Endothelial cell of umbilical vein (primary cell): Measurements from ENCODE around the gene CEBPG. TPM values are rescaled to one million over a fixed set of nuclear protein-coding genes. Genes with fewer than 3 reads are reported as not detected.
A peak's percentile ranks its signal among the peaks of the same experiment; 100 is the strongest.

ENCODE experiments used
- BruUV-seq: library from RNA; stranded (reverse); fragments of 400-500 nt; replicated peaks from 2 replicates; lab custom pipeline; 2021; lab: Mats Ljungman, UMichigan
- CTCF ChIA-PET: fragments of 300-600, 350-600 bp; sonication (Branson Sonifier 250); formaldehyde crosslinking; loops from one replicate; lab custom pipeline; 2021; ENCODE audit warnings: antibody characterized with exemption, inconsistent platforms; lab: Charles Lee
- POLR2A ChIA-PET: fragments of 300-600, 350-600 bp; sonication (Branson Sonifier 250); formaldehyde crosslinking; loops from one replicate; lab custom pipeline; 2021; ENCODE audit warnings: antibody characterized with exemption, inconsistent platforms; lab: Charles Lee
- DNase-seq: peaks from one replicate; pipeline ENCODE4 v3.0.0-alpha.2; 2011; ENCODE audit warnings: low read depth, low spot score
- FAIRE-seq: peaks from 2 replicates; lab custom pipeline; 2011; peaks lifted over from hg19 to GRCh38; lab: Jason Lieb, UNC
- H2AFZ ChIP-seq: 2 replicates; pipeline ENCODE4 v1.6.0; 2012; ENCODE audit warnings: low read depth, low read length, control low read depth, inconsistent platforms
- H3K27ac ChIP-seq: 2 replicates; pipeline ENCODE4 v1.5.1; 2011; ENCODE audit warnings: low read depth, mild to moderate bottlenecking, control low read depth, low read length, moderate library complexity; ENCODE audit not compliant: insufficient read depth
- H3K27me3 ChIP-seq, 2 experiments: 2 replicates each; pipeline versions ENCODE4 v1.6.0 to v1.6.1; 2011; ENCODE audit warnings: low read length in 2 of 2, mixed read lengths in 1 of 2; ENCODE audit not compliant: control insufficient read depth in 2 of 2, insufficient read depth in 2 of 2
- H3K36me3 ChIP-seq, 2 experiments: 2 replicates in 1 of 2; 3 replicates in 1 of 2; pipeline ENCODE4 v1.5.1; 2011; ENCODE audit warnings: low read length in 2 of 2, mild to moderate bottlenecking in 1 of 2, moderate library complexity in 1 of 2; ENCODE audit not compliant: control insufficient read depth in 2 of 2, insufficient read depth in 2 of 2; ENCODE audit errors: extremely low read depth in 1 of 2
- H3K4me1 ChIP-seq: 3 replicates; pipeline ENCODE4 v1.5.1; 2011; ENCODE audit warnings: mild to moderate bottlenecking, low read length; ENCODE audit not compliant: control insufficient read depth, insufficient read depth; ENCODE audit errors: extremely low read depth
- H3K4me2 ChIP-seq: 2 replicates; pipeline ENCODE4 v1.6.1; 2011; ENCODE audit warnings: low read length, control low read depth, mixed read lengths; ENCODE audit not compliant: insufficient read depth
- H3K4me3 ChIP-seq, 3 experiments: fragments of 200-600 bp in 1 of 3; sonication (generic), shearing (Covaris generic) in 1 of 3; replicated peaks in 1 of 3; 2 replicates each; pipeline ENCODE4 v1.5.1; 2011 to 2016; ENCODE audit warnings: control low read depth in 3 of 3, low read length in 3 of 3, mild to moderate bottlenecking in 2 of 3, inconsistent platforms in 1 of 3, low read depth in 1 of 3, moderate library complexity in 1 of 3; ENCODE audit not compliant: insufficient read depth in 1 of 3
- H3K79me2 ChIP-seq: 2 replicates; pipeline ENCODE4 v1.6.0; 2012; ENCODE audit warnings: low read length, inconsistent platforms; ENCODE audit not compliant: control insufficient read depth, insufficient read depth
- H3K9ac ChIP-seq: replicated peaks from 2 replicates; pipeline ENCODE3; 2011; ENCODE audit warnings: low read length, control low read depth; ENCODE audit not compliant: insufficient read depth; ENCODE audit errors: extremely low read depth
- H3K9me1 ChIP-seq: replicated peaks from 3 replicates; pipeline ENCODE4 v1.6.0; 2011; ENCODE audit warnings: mild to moderate bottlenecking, low read length; ENCODE audit not compliant: control insufficient read depth, insufficient read depth; ENCODE audit errors: extremely low read depth
- H3K9me3 ChIP-seq: replicated peaks from 2 replicates; pipeline ENCODE4 v1.5.1; 2012; ENCODE audit warnings: low read length, inconsistent platforms; ENCODE audit not compliant: control insufficient read depth, insufficient read depth
- H4K20me1 ChIP-seq: replicated peaks from 2 replicates; pipeline ENCODE3; 2011; ENCODE audit warnings: mild to moderate bottlenecking, low read length; ENCODE audit not compliant: control insufficient read depth, insufficient read depth; ENCODE audit errors: extremely low read depth
- EZH2 ChIP-seq: IDR thresholded peaks from 2 replicates; pipeline ENCODE4 v1.6.1; 2012; ENCODE audit warnings: borderline replicate concordance, low read depth, mild to moderate bottlenecking, moderate library complexity, low read length, inconsistent platforms; ENCODE audit not compliant: severe bottlenecking
- FOS ChIP-seq: IDR thresholded peaks from 2 replicates; pipeline ENCODE4 v1.6.1; 2011; ENCODE audit warnings: mild to moderate bottlenecking, low read length, moderate library complexity, borderline replicate concordance; ENCODE audit not compliant: insufficient read depth
- GATA2 ChIP-seq: IDR thresholded peaks from 2 replicates; pipeline ENCODE4 v1.7.0; 2011; ENCODE audit warnings: low read depth, mild to moderate bottlenecking, moderate library complexity, mixed read lengths, low read length; ENCODE audit not compliant: insufficient read length, insufficient read depth
- JUN ChIP-seq: IDR thresholded peaks from 2 replicates; pipeline ENCODE4 v1.6.1; 2011; ENCODE audit warnings: borderline replicate concordance, low read depth; ENCODE audit not compliant: insufficient read length, insufficient read depth
- MYC ChIP-seq: IDR thresholded peaks from one replicate; pipeline ENCODE4 v1.6.1; 2011; ENCODE audit warnings: mild to moderate bottlenecking, low read depth, low read length
- POLR2A ChIP-seq: IDR thresholded peaks from 2 replicates; pipeline ENCODE4 v1.6.1; 2012; ENCODE audit warnings: low read depth, mild to moderate bottlenecking, control low read depth, low read length
- POLR2AphosphoS5 ChIP-seq: IDR thresholded peaks from 2 replicates; pipeline ENCODE4 v1.6.1; 2012; ENCODE audit warnings: low read depth, mild to moderate bottlenecking, control low read depth, low read length, moderate library complexity; ENCODE audit not compliant: insufficient read depth
- dilution Hi-C: fragments of 300-500 bp; cut with MboI; formaldehyde crosslinking; loops from one replicate; pipeline ENCODE4 v1.15.0; 2019; ENCODE audit warnings: low sequenced_read_pairs; ENCODE audit not compliant: extremely low pct_ligation_motif_present
- intact Hi-C: fragments of 100-400 bp; cut with micrococcal nuclease; formaldehyde crosslinking; loops from one replicate; pipeline ENCODE4 v1.10.0; 2022
- polyA plus RNA-seq, 4 experiments: library from polyadenylated mRNA; depleted of rRNA in 3 of 4; stranded (reverse) in 3 of 4; unstranded in 1 of 4; fragments of >200 nt; gene quantifications; 2 replicates each; pipeline versions ENCODE4 v1.2.1 to v1.2.3, GENCODE V29; 2011 to 2012; ENCODE audit warnings: missing spikeins in 1 of 4
- total RNA-seq: library from RNA; stranded (reverse); gene quantifications from 2 replicates; pipeline ENCODE4 v1.2.3, GENCODE V29; 2021
- TF ChIP-seq, protein P1 (sequence below), 2 donors: IDR thresholded peaks; 1 replicate in 1 of 2; 2 replicates in 1 of 2; pipeline ENCODE4 v1.5.1; 2011; ENCODE audit warnings: low read length in 2 of 2, mild to moderate bottlenecking in 2 of 2, moderate library complexity in 2 of 2, control low read depth in 1 of 2, inconsistent platforms in 1 of 2, low read depth in 1 of 2; ENCODE audit not compliant: insufficient read depth in 1 of 2; ENCODE audit errors: extremely low read depth in 1 of 2
- TF ChIP-seq, protein P2 (sequence below): IDR thresholded peaks from 2 replicates; pipeline ENCODE4 v1.6.1; 2011; ENCODE audit not compliant: insufficient read depth, insufficient read length

The CEBPG gene
- total and polyA plus RNA-seq, 2 donors (not counting 3 experiments of a cell fraction or from before 2014, with no cell fraction given) = 10.2 to 24.6 TPM

DNA sequence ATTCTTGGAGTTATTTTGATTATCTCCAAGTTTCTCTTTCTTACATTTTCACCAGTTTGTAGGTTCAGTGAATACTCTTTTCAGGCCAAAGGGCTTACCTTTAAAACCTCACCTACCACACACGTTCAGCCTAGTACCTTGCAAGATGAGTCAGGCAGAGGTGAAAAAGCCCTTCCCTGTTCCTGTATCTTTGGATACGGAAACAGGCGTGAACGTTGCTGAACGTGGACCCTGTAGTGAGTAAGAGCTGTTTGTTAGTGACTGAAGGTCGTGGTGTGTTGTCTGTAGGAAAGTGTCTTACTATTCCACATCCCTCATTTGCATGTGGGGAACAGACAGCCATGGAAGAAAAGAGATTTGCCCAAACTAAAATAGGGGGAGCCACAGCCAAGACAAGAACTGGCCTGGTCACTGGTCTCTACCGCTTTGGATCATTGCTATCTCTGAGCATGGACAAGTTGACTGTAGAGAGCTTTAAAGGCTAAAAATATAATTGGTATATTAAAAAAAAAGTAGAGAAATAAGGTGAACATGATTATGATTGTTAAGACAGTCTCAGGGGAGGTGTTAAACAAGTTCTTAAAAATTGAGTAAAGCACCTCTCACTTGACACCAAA is 3.5 kb downstream of the CEBPG start:
- Histone ChIP-seq H3K27ac (peak overlapping the region; percentile 94), H3K4me1 (peaks cover 46% of the 10 kb centered on the region), H4K20me1 (peaks cover 9% of the 10 kb centered on the region), H3K79me2 (peaks cover 80% of the 10 kb centered on the region), H3K9ac (peak overlapping the region; percentile 51), H3K27me3 (no peaks in the 10 kb centered on the region), H2AFZ (no peak overlapping the region), H3K36me3 (peaks cover 5 to 10% of the 10 kb centered on the region in 2 experiments), H3K9me3 (no peaks in the 10 kb centered on the region), H3K4me2 (peak overlapping the region; percentile 80), H3K4me3 (peak overlapping the region in 1 of 3 experiments; percentile 7), H3K9me1 (no peaks in the 10 kb centered on the region)
- ChIA-PET CTCF (interaction anchor here (0.6 to 2.1 kb wide), 13 partner anchors 9 to 391 kb away, joined by 3 to 13 read pairs (median 3); no protein-coding TSS in a partner anchor), POLR2A (no interaction called here)
- no peak for FAIRE-seq
- TF ChIP-seq POLR2AphosphoS5 (no peak), FOS (no peak), JUN (no peak), EZH2 (no peak), POLR2A (no peak), MYC (no peak), GATA2 (no peak)
- TF ChIP-seq, protein P1, sequence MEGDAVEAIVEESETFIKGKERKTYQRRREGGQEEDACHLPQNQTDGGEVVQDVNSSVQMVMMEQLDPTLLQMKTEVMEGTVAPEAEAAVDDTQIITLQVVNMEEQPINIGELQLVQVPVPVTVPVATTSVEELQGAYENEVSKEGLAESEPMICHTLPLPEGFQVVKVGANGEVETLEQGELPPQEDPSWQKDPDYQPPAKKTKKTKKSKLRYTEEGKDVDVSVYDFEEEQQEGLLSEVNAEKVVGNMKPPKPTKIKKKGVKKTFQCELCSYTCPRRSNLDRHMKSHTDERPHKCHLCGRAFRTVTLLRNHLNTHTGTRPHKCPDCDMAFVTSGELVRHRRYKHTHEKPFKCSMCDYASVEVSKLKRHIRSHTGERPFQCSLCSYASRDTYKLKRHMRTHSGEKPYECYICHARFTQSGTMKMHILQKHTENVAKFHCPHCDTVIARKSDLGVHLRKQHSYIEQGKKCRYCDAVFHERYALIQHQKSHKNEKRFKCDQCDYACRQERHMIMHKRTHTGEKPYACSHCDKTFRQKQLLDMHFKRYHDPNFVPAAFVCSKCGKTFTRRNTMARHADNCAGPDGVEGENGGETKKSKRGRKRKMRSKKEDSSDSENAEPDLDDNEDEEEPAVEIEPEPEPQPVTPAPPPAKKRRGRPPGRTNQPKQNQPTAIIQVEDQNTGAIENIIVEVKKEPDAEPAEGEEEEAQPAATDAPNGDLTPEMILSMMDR (IDR thresholded peaks at IDR 0.05; ENCODE audit: extremely low read depth in 1 of 2, insufficient read depth in 1 of 2, low read depth in 1 of 2, low read length in 2 of 2) = no peak
- TF ChIP-seq, protein P2, sequence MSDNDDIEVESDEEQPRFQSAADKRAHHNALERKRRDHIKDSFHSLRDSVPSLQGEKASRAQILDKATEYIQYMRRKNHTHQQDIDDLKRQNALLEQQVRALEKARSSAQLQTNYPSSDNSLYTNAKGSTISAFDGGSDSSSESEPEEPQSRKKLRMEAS = no peak
- DNase-seq = peak; percentile 42
- BruUV-seq = no TSS peak
- intact Hi-C loops (loop anchor here (2.0 to 10.0 kb wide), 4 partner anchors 18 to 508 kb away; partner anchors contain the start of genes CEP89 and FAAP24), dilution Hi-C loops (no loop called here)
